Spleen (tissue), 11 donors: Measurements from ENCODE around the gene SNU13. TPM values are rescaled to one million over a fixed set of nuclear protein-coding genes. Genes with fewer than 3 reads are reported as not detected.
"Not testable (repeated sequence)": the region's sequence is repeated elsewhere in the genome, so short reads cannot be mapped to it uniquely, and the experiment has no call there.

Experiments
- DNase-seq: peaks from one replicate; pipeline ENCODE4 v3.0.0-alpha.2; 2020
- H3K27ac ChIP-seq, 8 donors: fragments of 200-600 bp; sonication (generic) in 7 of 8; 1 replicate in 4 of 8; 2 replicates in 4 of 8; pipeline versions ENCODE4 v1.5.0 to v1.8.0; 2016 to 2021; ENCODE audit warnings: inconsistent platforms in 4 of 8, mild to moderate bottlenecking in 4 of 8, moderate library complexity in 1 of 8
- H3K27me3 ChIP-seq, 7 donors: fragments of 200-600 bp; sonication (generic) in 6 of 7; replicated peaks in 1 of 7; 1 replicate in 4 of 7; 2 replicates in 3 of 7; pipeline versions ENCODE4 v1.5.0 to v1.8.0; 2016 to 2021; ENCODE audit warnings: inconsistent platforms in 3 of 7, mild to moderate bottlenecking in 1 of 7
- H3K36me3 ChIP-seq, 6 donors: fragments of 200-600 bp; sonication (generic) in 5 of 6; 1 replicate in 4 of 6; 2 replicates in 2 of 6; pipeline versions ENCODE4 v1.5.0 to v1.8.0; 2016 to 2021; ENCODE audit warnings: inconsistent platforms in 2 of 6
- H3K4me1 ChIP-seq, 6 donors: fragments of 200-600 bp; sonication (generic) in 5 of 6; 1 replicate in 3 of 6; 2 replicates in 3 of 6; pipeline versions ENCODE4 v1.5.0 to v1.8.0; 2016 to 2021; ENCODE audit warnings: inconsistent platforms in 3 of 6
- H3K4me3 ChIP-seq, 8 donors: fragments of 200-600 bp; sonication (generic) in 7 of 8; 1 replicate in 4 of 8; 2 replicates in 4 of 8; pipeline versions ENCODE4 v1.5.0 to v1.8.0; 2016 to 2021; ENCODE audit warnings: inconsistent platforms in 4 of 8, mild to moderate bottlenecking in 4 of 8, moderate library complexity in 2 of 8
- H3K9me3 ChIP-seq, 8 donors: fragments of 200-600 bp; sonication (generic) in 7 of 8; 1 replicate in 4 of 8; 2 replicates in 4 of 8; pipeline versions ENCODE4 v1.5.0 to v1.8.0; 2016 to 2021; ENCODE audit warnings: inconsistent platforms in 4 of 8
- POLR2A ChIP-seq, 3 donors: fragments of 450-650 bp; IDR thresholded peaks; one replicate each; pipeline ENCODE4 v1.5.1; 2017; ENCODE audit warnings: antibody characterized with exemption in 3 of 3, mild to moderate bottlenecking in 1 of 3
- POLR2AphosphoS5 ChIP-seq, 3 donors: sonication (generic); formaldehyde crosslinking; IDR thresholded peaks; one replicate each; pipeline ENCODE4 v1.5.1; 2017; ENCODE audit warnings: antibody characterized with exemption in 3 of 3
- WGBS, 5 donors: extraction: QIAGEN DNeasy Blood & Tissue Kit in 3 of 5; methylation state at CpG; one replicate each; pipeline versions ENCODE4 v1.1.5 to v1.1.7; 2013 to 2018; 5-methylcytosine and 5-hydroxymethylcytosine counted together
- intact Hi-C: fragments of 100-400 bp; cut with DNase I; formaldehyde crosslinking; loops from one replicate; pipeline ENCODE4 v1.15.0; 2023; ENCODE audit warnings: low total_unique reads
- polyA plus RNA-seq, 3 donors: library from polyadenylated mRNA; stranded (reverse); fragments of 200-250 nt; gene quantifications; one replicate each; pipeline ENCODE4 v1.2.1, GENCODE V29; 2013
- total RNA-seq, 7 donors: library from RNA; depleted of rRNA in 3 of 7; stranded (reverse); fragments of >200 nt in 3 of 7; fragmentation: NEBNext Ultra II Directional in 4 of 7; extraction: Animal tissue kit (Norgen Biotek cat#: 25700) in 4 of 7; gene quantifications; one replicate each; pipeline versions ENCODE4 v1.1.0 to v1.2.1, GENCODE V29; 2016 to 2021
- TF ChIP-seq, protein P1 (sequence below), 11 experiments: fragments of 200-600 bp in 7 of 11; fragments of 450-650 bp in 4 of 11; sonication (generic) in 4 of 11; IDR thresholded peaks in 8 of 11; conservative IDR thresholded peaks in 3 of 11; 1 replicate in 7 of 11; 2 replicates in 4 of 11; pipeline versions ENCODE4 v1.4.0 to v1.8.0; 2016 to 2021; ENCODE audit warnings: antibody characterized with exemption in 11 of 11, inconsistent platforms in 4 of 11, mild to moderate bottlenecking in 1 of 11
- donor health status: healthy with polysubstance abuse.
- donor health status: DM: no; HTN: no; CAD: no; lungs with moderate emphysema.
- donor health status: DM: no; HTN: no; CAD: no.
- donor health status: Bipolar disorder and iron deficiency.
- donor health status: healthy.
- donor health status: DM: no; HTN: no; CAD: no.
- donor health status: DM: yes; HTN: yes; CAD: no.

SNU13 gene
- total and polyA plus RNA-seq, 10 donors: 89.0 to 165 (median 111) TPM

- DNase-seq: no peak
- no peak overlapping the region for H3K27ac ChIP-seq
Observed at GRCh38 chr22:41638124-41638523, 50.5 kb downstream of the SNU13 start.

GRCh38 chr22:41637623-41638022 lies 51.0 kb downstream of the SNU13 start:
- 96 to 99% (median 97%) methylated on average over 8 of the region's 8 CpGs for WGBS, 5 donors
- H3K27ac ChIP-seq, intact Hi-C loops, H3K4me1 ChIP-seq, H3K9me3 ChIP-seq, H3K4me3 ChIP-seq, H3K27me3 ChIP-seq: not testable (repeated sequence)
- H3K36me3 ChIP-seq: peaks cover 5 to 100% (median 90%) of the 10 kb centered on the region in 6 donors
- TF ChIP-seq POLR2AphosphoS5 (IDR thresholded peaks at IDR 0.05): peak in 1 of 3 donors; percentile 20
- DNase-seq: peak; percentile 54

More at GRCh38 chr22:41638124-41638523, 50.5 kb downstream of the SNU13 start:
- TF ChIP-seq, protein P1, sequence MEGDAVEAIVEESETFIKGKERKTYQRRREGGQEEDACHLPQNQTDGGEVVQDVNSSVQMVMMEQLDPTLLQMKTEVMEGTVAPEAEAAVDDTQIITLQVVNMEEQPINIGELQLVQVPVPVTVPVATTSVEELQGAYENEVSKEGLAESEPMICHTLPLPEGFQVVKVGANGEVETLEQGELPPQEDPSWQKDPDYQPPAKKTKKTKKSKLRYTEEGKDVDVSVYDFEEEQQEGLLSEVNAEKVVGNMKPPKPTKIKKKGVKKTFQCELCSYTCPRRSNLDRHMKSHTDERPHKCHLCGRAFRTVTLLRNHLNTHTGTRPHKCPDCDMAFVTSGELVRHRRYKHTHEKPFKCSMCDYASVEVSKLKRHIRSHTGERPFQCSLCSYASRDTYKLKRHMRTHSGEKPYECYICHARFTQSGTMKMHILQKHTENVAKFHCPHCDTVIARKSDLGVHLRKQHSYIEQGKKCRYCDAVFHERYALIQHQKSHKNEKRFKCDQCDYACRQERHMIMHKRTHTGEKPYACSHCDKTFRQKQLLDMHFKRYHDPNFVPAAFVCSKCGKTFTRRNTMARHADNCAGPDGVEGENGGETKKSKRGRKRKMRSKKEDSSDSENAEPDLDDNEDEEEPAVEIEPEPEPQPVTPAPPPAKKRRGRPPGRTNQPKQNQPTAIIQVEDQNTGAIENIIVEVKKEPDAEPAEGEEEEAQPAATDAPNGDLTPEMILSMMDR (IDR thresholded peaks at IDR 0.05 in 8 of 11, conservative IDR thresholded peaks at IDR 0.05 in 3 of 11): no peak
- TF ChIP-seq POLR2AphosphoS5 (IDR thresholded peaks at IDR 0.05): no peak
- H3K36me3 ChIP-seq: peaks cover 5 to 100% (median 91%) of the 10 kb centered on the region in 6 donors
- no peaks in the 10 kb centered on the region for H3K9me3 ChIP-seq
- no peak overlapping the region for H3K4me3 ChIP-seq
- H3K27me3 ChIP-seq: no peaks in the 10 kb centered on the region
- H3K4me1 ChIP-seq: no peaks in the 10 kb centered on the region
- intact Hi-C loops: no loop called here
- 87 to 96% (median 93%) methylated on average over 5 of the region's 5 CpGs for WGBS, 5 donors

DNA sequence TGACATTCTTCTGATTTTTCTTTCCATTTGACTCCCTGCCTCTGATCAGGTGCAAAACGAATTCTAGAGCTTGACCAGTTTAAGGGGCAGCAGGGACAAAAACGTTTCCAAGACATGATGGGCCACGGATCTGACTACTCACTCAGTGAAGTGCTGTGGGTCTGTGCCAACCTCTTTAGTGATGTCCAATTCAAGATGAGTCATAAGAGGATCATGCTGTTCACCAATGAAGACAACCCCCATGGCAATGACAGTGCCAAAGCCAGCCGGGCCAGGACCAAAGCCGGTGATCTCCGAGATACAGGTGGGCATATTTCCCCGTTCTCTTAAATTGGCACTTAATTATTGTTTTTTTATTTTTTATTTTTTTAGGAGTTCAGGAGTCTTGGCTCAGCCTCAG lies 52.2 kb downstream of the SNU13 start:
- Histone ChIP-seq H3K9me3 (no peaks in the 10 kb centered on the region), H3K4me3 (no peak overlapping the region), H3K36me3 (peaks cover 0 to 100% (median 84%) of the 10 kb centered on the region in 6 donors), H3K4me1 (no peaks in the 10 kb centered on the region), H3K27ac (no peak overlapping the region), H3K27me3 (no peaks in the 10 kb centered on the region)
- 79 to 94% (median 89%) methylated on average over 7 of the region's 7 CpGs for WGBS, 5 donors
- DNase-seq: no peak
- intact Hi-C loops: no loop called here
- no peak for TF ChIP-seq POLR2AphosphoS5 (IDR thresholded peaks at IDR 0.05)
- TF ChIP-seq, protein P1 (IDR thresholded peaks at IDR 0.05 in 8 of 11, conservative IDR thresholded peaks at IDR 0.05 in 3 of 11): no peak
- TF ChIP-seq POLR2A (IDR thresholded peaks at IDR 0.05): no peak

GRCh38 chr22:41634610-41635009 lies 54.1 kb downstream of the SNU13 start:
- not testable (repeated sequence) for DNase-seq

GRCh38 chr22:41631615-41632014 lies 57.1 kb downstream of the SNU13 start:
- peaks cover 0 to 100% (median 84%) of the 10 kb centered on the region in 6 donors for H3K36me3 ChIP-seq
- peak in 2 of 3 donors; percentile 9 to 43 for TF ChIP-seq POLR2AphosphoS5 (IDR thresholded peaks at IDR 0.05)
- H3K4me1 ChIP-seq, intact Hi-C loops, H3K27me3 ChIP-seq, H3K27ac ChIP-seq, DNase-seq, H3K9me3 ChIP-seq, H3K4me3 ChIP-seq: not testable (repeated sequence)
- 96 to 100% (median 98%) methylated on average over 6 to 19 of the region's 23 CpGs for WGBS, 5 donors

More at GRCh38 chr22:41634610-41635009, 54.1 kb downstream of the SNU13 start:
- H3K4me1 ChIP-seq, intact Hi-C loops, H3K9me3 ChIP-seq, H3K27me3 ChIP-seq, H3K4me3 ChIP-seq, H3K27ac ChIP-seq: not testable (repeated sequence)
- H3K36me3 ChIP-seq: peaks cover 0 to 100% (median 82%) of the 10 kb centered on the region in 6 donors
- 93 to 98% (median 97%) methylated on average over 8 of the region's 8 CpGs for WGBS, 5 donors

DNA sequence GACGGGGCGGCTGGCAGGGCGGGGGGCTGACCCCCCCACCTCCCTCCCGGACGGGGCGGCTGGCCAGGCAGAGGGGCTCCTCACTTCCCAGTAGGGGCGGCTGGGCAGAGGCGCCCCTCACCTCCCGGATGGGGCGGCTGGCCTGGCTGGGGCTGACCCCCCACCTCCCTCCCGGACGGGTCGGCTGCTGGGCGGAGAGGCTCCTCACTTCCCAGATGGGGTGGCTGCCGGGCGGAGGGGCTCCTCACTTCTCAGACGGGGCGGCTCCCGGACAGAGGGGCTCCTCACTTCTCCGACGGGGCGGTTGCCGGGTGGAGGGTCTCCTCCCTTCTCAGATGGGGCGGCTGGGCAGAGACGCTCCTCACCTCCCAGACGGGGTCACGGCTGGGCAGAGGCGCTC lies 57.6 kb downstream of the SNU13 start:
- intact Hi-C loops: not testable (repeated sequence)

More for the DNA sequence above, 57.6 kb downstream of the SNU13 start:
- H3K27me3 ChIP-seq, H3K4me3 ChIP-seq, DNase-seq, H3K9me3 ChIP-seq, H3K27ac ChIP-seq: not testable (repeated sequence)
- H3K4me1 ChIP-seq: peaks cover 0 to 12% (median under 1%) of the 10 kb centered on the region in 6 donors
- peaks cover 0 to 100% (median 84%) of the 10 kb centered on the region in 6 donors for H3K36me3 ChIP-seq
- 95 to 98% (median 97%) methylated on average over 19 to 25 of the region's 28 CpGs; no CpG with 5 or more reads in 2 of the 5 donors for WGBS, 5 donors
